Pancreas (tissue), 10 donors: ENCODE data around the gene RND2. TPM values are rescaled to one million over a fixed set of nuclear protein-coding genes. Genes with fewer than 3 reads are reported as not detected.

Source experiments
- ATAC-seq, 4 donors: fragments of 200-7000 bp; cut with Tn5 transposase; one replicate each; pipeline versions ENCODE4 v1.8.0 to v1.9.1; 2020; ENCODE audit warnings: mild to moderate bottlenecking in 4 of 4, moderate library complexity in 4 of 4
- DNase-seq, 6 donors: peaks; one replicate each; pipeline ENCODE4 v3.0.0-alpha.2; 2020
- FAIRE-seq: peaks from 2 replicates; lab custom pipeline; 2012; peaks lifted over from hg19 to GRCh38; lab: Jason Lieb, UNC
- H3K27ac ChIP-seq, 4 donors: fragments of 200-600 bp; sonication (generic); 1 replicate in 3 of 4; 2 replicates in 1 of 4; pipeline versions ENCODE4 v1.5.0 to v1.8.0; 2020
- H3K27me3 ChIP-seq, 4 donors: fragments of 200-600 bp; one replicate each; pipeline ENCODE4 v1.8.0; 2021
- H3K36me3 ChIP-seq, 3 donors: fragments of 200-600 bp; sonication (generic) in 1 of 3; one replicate each; pipeline versions ENCODE4 v1.5.0 to v1.8.0; 2020 to 2021
- H3K4me1 ChIP-seq, 3 donors: fragments of 200-600 bp; one replicate each; pipeline ENCODE4 v1.8.0; 2021
- H3K4me3 ChIP-seq, 4 donors: fragments of 200-600 bp; sonication (generic) in 2 of 4; one replicate each; pipeline versions ENCODE4 v1.5.0 to v1.8.0; 2020 to 2021
- H3K9me3 ChIP-seq, 4 donors: fragments of 200-600 bp; one replicate each; pipeline ENCODE4 v1.8.0; 2021
- CTCF ChIP-seq, 4 donors: fragments of 200-600 bp; sonication (generic) in 3 of 4; IDR thresholded peaks; one replicate each; pipeline versions ENCODE4 v1.5.0 to v1.8.0; 2021; ENCODE audit warnings: antibody characterized with exemption in 4 of 4
- WGBS, 2 donors: extraction: QIAGEN DNeasy Blood & Tissue Kit; methylation state at CpG; one replicate each; pipeline ENCODE4 v1.1.7; 2013; 5-methylcytosine and 5-hydroxymethylcytosine counted together
- intact Hi-C, 3 donors: fragments of 100-400 bp; cut with DNase I; formaldehyde crosslinking; loops; one replicate each; pipeline versions ENCODE4 v1.11.1 to v1.14.2; 2022
- polyA plus RNA-seq, 2 donors: library from polyadenylated mRNA; stranded (reverse); fragments of 200-250 nt; gene quantifications; one replicate each; pipeline ENCODE4 v1.2.3, GENCODE V29; 2013
- total RNA-seq, 6 donors: library from RNA; stranded (reverse); fragmentation: NEBNext Ultra II Directional in 4 of 6; extraction: Animal tissue kit (Norgen Biotek cat#: 25700) in 4 of 6; gene quantifications; one replicate each; pipeline versions ENCODE4 v1.2.1 to v1.2.4, GENCODE V29; 2021 to 2023
- donor health status: healthy with polysubstance abuse.
- donor health status: DM: no; HTN: no; CAD: no; lungs with moderate emphysema.
- donor health status: DM: no; HTN: no; CAD: no.
- donor health status: control.
- donor health status: control.
- donor health status: Bipolar disorder and iron deficiency.
- donor health status: DM: yes; HTN: yes; CAD: no.
- donor health status: DM: no; HTN: no; CAD: no.
- donor health status: DM: no; HTN: no; CAD: no.
- donor health status: DM: yes; HTN: yes; CAD: no.

The RND2 gene
- total and polyA plus RNA-seq, 8 donors = 0.22 to 1.1 (median 0.57) TPM

GRCh38 chr17:42980274-42980765 is 44.7 kb upstream of the RND2 start, which contains the start of gene RUNDC1:
TSS of gene RUNDC1 (plus strand) at chr17:42980565. CDS start at chr17:42980577, 12 bp downstream.
- TF ChIP-seq CTCF (IDR thresholded peaks at IDR 0.05) = no peak
- WGBS, 2 donors = 0% methylated on average over 34 to 39 of the region's 39 CpGs
- intact Hi-C loops = no loop called here
- no peak for FAIRE-seq
- peak; percentile 90 to 97 (median 94) for DNase-seq
- H3K36me3 ChIP-seq = no peaks in the 10 kb centered on the region
- peak within 1 kb of the TSS; percentile 68 to 90 (median 86) for H3K4me3 ChIP-seq
- peak within 1 kb of the TSS; percentile 68 to 85 (median 76) for H3K27ac ChIP-seq
- peaks cover 0 to 20% (median 16%) of the 10 kb centered on the region in 3 donors for H3K4me1 ChIP-seq
- ATAC-seq = peak; percentile 94 to 96 (median 94)
- H3K27me3 ChIP-seq = no peaks in the 10 kb centered on the region
- H3K9me3 ChIP-seq = no peaks in the 10 kb centered on the region

- intact Hi-C loops = no loop called here
- peak; percentile 73 to 85 (median 78) for ATAC-seq
- WGBS, 2 donors = 0 to 1% methylated on average over 61 to 67 of the region's 67 CpGs
- H3K4me1 ChIP-seq = peaks cover 0 to 20% (median 16%) of the 10 kb centered on the region in 3 donors
- peak in 1 of 4 donors; percentile 15 for TF ChIP-seq CTCF (IDR thresholded peaks at IDR 0.05)
- no peak for FAIRE-seq
- no peaks in the 10 kb centered on the region for H3K36me3 ChIP-seq
- peak overlapping the region; percentile 68 to 90 (median 86) for H3K4me3 ChIP-seq
- peak; percentile 34 to 83 (median 64) for DNase-seq
- no peaks in the 10 kb centered on the region for H3K27me3 ChIP-seq
- no peaks in the 10 kb centered on the region for H3K9me3 ChIP-seq
- H3K27ac ChIP-seq = peak overlapping the region; percentile 68 to 85 (median 76)
These were observed 44.1 kb upstream of the RND2 start for GRCh38 chr17:42980766-42981397.

GRCh38 chr17:42982266-42982665 is 42.8 kb upstream of the RND2 start:
- no peak for FAIRE-seq
- H3K9me3 ChIP-seq = no peaks in the 10 kb centered on the region
- no peak for ATAC-seq
- no peak overlapping the region for H3K4me3 ChIP-seq
- no peak for TF ChIP-seq CTCF (IDR thresholded peaks at IDR 0.05)
- peaks cover 0 to 3% (median 0%) of the 10 kb centered on the region in 3 donors for H3K36me3 ChIP-seq
- H3K27ac ChIP-seq = no peak overlapping the region
- peaks cover 0 to 20% (median 16%) of the 10 kb centered on the region in 3 donors for H3K4me1 ChIP-seq
- no peaks in the 10 kb centered on the region for H3K27me3 ChIP-seq
- no peak for DNase-seq
- intact Hi-C loops = no loop called here

- H3K27ac ChIP-seq = peak overlapping the region in 1 of 4 donors; percentile 57
- no peaks in the 10 kb centered on the region for H3K27me3 ChIP-seq
- FAIRE-seq = no peak
- 0% methylated on average over 1 of the region's 1 CpG for WGBS, 2 donors
- no peak overlapping the region for H3K4me3 ChIP-seq
- no peak for DNase-seq
- H3K36me3 ChIP-seq = peaks cover 0 to 31% (median 17%) of the 10 kb centered on the region in 3 donors
- H3K4me1 ChIP-seq = peaks cover 0 to 20% (median 9%) of the 10 kb centered on the region in 3 donors
- intact Hi-C loops = no loop called here
- peak in 1 of 4 donors; percentile 17 for ATAC-seq
- no peaks in the 10 kb centered on the region for H3K9me3 ChIP-seq
- no peak for TF ChIP-seq CTCF (IDR thresholded peaks at IDR 0.05)
These were observed 39.8 kb upstream of the RND2 start for GRCh38 chr17:42985225-42985624.

- no peak for FAIRE-seq
- Histone ChIP-seq H3K27ac (no peak overlapping the region), H3K36me3 (peaks cover 8 to 53% (median 17%) of the 10 kb centered on the region in 3 donors), H3K4me1 (peaks cover 0 to 6% (median 0%) of the 10 kb centered on the region in 3 donors), H3K27me3 (no peaks in the 10 kb centered on the region), H3K4me3 (no peak overlapping the region), H3K9me3 (no peaks in the 10 kb centered on the region)
- no peak for TF ChIP-seq CTCF (IDR thresholded peaks at IDR 0.05)
- ATAC-seq = no peak
- WGBS, 2 donors = 75% methylated on average over 5 of the region's 5 CpGs
- intact Hi-C loops = no loop called here
- no peak for DNase-seq
These were observed 35.9 kb upstream of the RND2 start for GRCh38 chr17:42989141-42989540.
